Neural crest cell (in vitro differentiated cells): Measurements from ENCODE around the gene CACNA2D1. TPM values are rescaled to one million over a fixed set of nuclear protein-coding genes. Genes with fewer than 3 reads are reported as not detected.

Experiments
- DNase-seq: peaks from one replicate; pipeline ENCODE4 v3.0.0; 2021; ENCODE audit warnings: low read depth, mixed read lengths, low spot score
- H3K27ac Mint-ChIP-seq: one replicate; pipeline ENCODE4 v1.8.0; 2021; ENCODE audit warnings: mild to moderate bottlenecking, mixed read lengths; ENCODE audit not compliant: unreplicated experiment
- H3K27me3 Mint-ChIP-seq: 2 replicates; pipeline ENCODE4 v1.8.0; 2021; ENCODE audit warnings: low read depth, mild to moderate bottlenecking, mixed read lengths
- H3K36me3 Mint-ChIP-seq: 2 replicates; pipeline ENCODE4 v1.8.0; 2021; ENCODE audit warnings: low read depth, mild to moderate bottlenecking, mixed read lengths
- H3K4me1 Mint-ChIP-seq: 2 replicates; pipeline ENCODE4 v1.8.0; 2021; ENCODE audit warnings: mixed read lengths
- H3K4me3 Mint-ChIP-seq: one replicate; pipeline ENCODE4 v1.8.0; 2021; ENCODE audit warnings: mild to moderate bottlenecking, mixed read lengths
- H3K9me3 Mint-ChIP-seq: 2 replicates; pipeline ENCODE4 v1.8.0; 2021; ENCODE audit warnings: mixed read lengths
- CTCF ChIP-seq: fragments of 200-600 bp; sonication (generic); conservative IDR thresholded peaks from 2 replicates; pipeline ENCODE4 v1.5.0; 2021; ENCODE audit warnings: antibody characterized with exemption, mild to moderate bottlenecking
- total RNA-seq: library from RNA; stranded (reverse); gene quantifications from 2 replicates; pipeline ENCODE4 v1.2.1, GENCODE V29; 2021

The CACNA2D1 gene
- total RNA-seq, 1 donor from 2014 or later: 4.5 TPM

GRCh38 chr7:82411732-82412131 is 31.8 kb downstream of the CACNA2D1 start:
- H3K4me3 Mint-ChIP-seq: no peak overlapping the region
- H3K9me3 Mint-ChIP-seq: no peaks in the 10 kb centered on the region
- no peak for DNase-seq
- H3K4me1 Mint-ChIP-seq: no peaks in the 10 kb centered on the region
- H3K36me3 Mint-ChIP-seq: no peaks in the 10 kb centered on the region
- peaks cover 37% of the 10 kb centered on the region for H3K27me3 Mint-ChIP-seq
- no peak for TF ChIP-seq CTCF
- no peak overlapping the region for H3K27ac Mint-ChIP-seq

GRCh38 chr7:82410461-82410860 is 33.1 kb downstream of the CACNA2D1 start:
- H3K4me1 Mint-ChIP-seq: no peaks in the 10 kb centered on the region
- H3K4me3 Mint-ChIP-seq: no peak overlapping the region
- H3K27me3 Mint-ChIP-seq: peaks cover 42% of the 10 kb centered on the region
- no peak for TF ChIP-seq CTCF
- H3K9me3 Mint-ChIP-seq: peaks cover 1% of the 10 kb centered on the region
- no peaks in the 10 kb centered on the region for H3K36me3 Mint-ChIP-seq
- DNase-seq: no peak
- H3K27ac Mint-ChIP-seq: no peak overlapping the region

- Mint-ChIP-seq H3K4me3 (no peak overlapping the region), H3K27me3 (peaks cover 60% of the 10 kb centered on the region), H3K4me1 (no peaks in the 10 kb centered on the region), H3K9me3 (peaks cover 4% of the 10 kb centered on the region), H3K27ac (no peak overlapping the region), H3K36me3 (peaks cover 2% of the 10 kb centered on the region)
- DNase-seq: no peak
- TF ChIP-seq CTCF: no peak
Observed at GRCh38 chr7:82406937-82407336, 36.6 kb downstream of the CACNA2D1 start.

DNA sequence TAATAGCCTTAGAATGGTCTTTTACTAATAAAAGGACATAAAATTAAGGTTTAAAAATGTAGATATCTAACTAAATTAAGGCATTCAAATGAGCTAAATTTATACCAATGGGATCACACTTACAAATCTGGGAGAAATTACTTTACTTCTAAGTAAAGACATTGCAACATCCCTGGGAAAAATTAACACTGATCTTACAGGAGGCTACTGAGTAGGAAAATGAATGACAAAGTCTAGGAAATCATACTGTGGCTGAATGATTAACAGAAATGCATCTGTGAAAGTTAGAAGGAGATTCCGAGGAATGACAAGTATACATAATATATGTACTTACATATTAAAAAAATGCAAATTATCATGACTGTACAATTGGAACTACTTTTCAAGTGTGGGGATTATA is 38.3 kb downstream of the CACNA2D1 start:
- no peak overlapping the region for H3K4me3 Mint-ChIP-seq
- peaks cover 55% of the 10 kb centered on the region for H3K27me3 Mint-ChIP-seq
- no peak overlapping the region for H3K27ac Mint-ChIP-seq
- H3K4me1 Mint-ChIP-seq: no peaks in the 10 kb centered on the region
- DNase-seq: no peak
- H3K9me3 Mint-ChIP-seq: peaks cover 4% of the 10 kb centered on the region
- TF ChIP-seq CTCF: no peak
- H3K36me3 Mint-ChIP-seq: peaks cover 2% of the 10 kb centered on the region

DNA sequence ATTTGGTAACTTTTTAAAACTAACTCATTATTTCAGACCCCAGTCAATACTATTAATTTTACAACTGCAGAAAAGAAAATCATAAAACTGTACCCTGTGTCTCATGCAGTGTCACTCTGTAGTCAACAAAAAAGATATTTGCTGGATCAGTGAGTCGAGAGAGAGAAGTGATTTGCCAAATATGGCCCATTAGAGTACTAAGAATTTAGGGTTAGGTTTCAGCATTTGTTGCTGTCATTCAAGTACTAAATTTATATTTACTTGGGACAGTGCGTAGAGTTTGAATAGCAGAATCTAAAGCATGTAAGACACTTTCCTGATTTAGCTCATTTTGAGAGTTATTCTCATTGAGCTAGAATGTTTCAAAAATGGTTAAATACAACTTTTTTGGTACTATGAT is 38.9 kb downstream of the CACNA2D1 start:
- H3K9me3 Mint-ChIP-seq: peaks cover 5% of the 10 kb centered on the region
- H3K4me3 Mint-ChIP-seq: no peak overlapping the region
- TF ChIP-seq CTCF: no peak
- no peaks in the 10 kb centered on the region for H3K4me1 Mint-ChIP-seq
- H3K27ac Mint-ChIP-seq: no peak overlapping the region
- peaks cover 53% of the 10 kb centered on the region for H3K27me3 Mint-ChIP-seq
- peaks cover 2% of the 10 kb centered on the region for H3K36me3 Mint-ChIP-seq
- DNase-seq: no peak

DNA sequence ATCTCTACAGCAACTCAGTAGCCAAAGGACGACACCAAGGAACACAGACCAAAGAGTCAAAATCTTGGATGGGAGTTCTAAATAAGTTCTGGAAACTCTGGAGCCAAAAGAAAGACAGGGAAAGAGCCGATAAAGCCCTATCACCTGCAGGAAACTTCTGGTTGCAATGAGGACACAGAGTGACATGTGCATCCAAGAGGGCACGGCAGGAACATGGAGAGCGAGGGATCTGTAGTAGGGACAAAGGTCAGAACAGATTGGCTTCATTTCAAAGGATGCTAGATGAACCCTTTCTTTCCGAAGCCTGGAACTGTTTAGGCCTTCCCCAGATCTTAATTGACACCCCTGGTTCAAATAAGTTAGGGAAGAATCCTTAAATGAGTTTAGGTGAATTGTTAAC is 39.5 kb downstream of the CACNA2D1 start:
- no peak for TF ChIP-seq CTCF
- H3K36me3 Mint-ChIP-seq: peaks cover 2% of the 10 kb centered on the region
- no peak overlapping the region for H3K27ac Mint-ChIP-seq
- H3K4me1 Mint-ChIP-seq: no peaks in the 10 kb centered on the region
- DNase-seq: no peak
- no peak overlapping the region for H3K4me3 Mint-ChIP-seq
- peaks cover 6% of the 10 kb centered on the region for H3K9me3 Mint-ChIP-seq
- peaks cover 55% of the 10 kb centered on the region for H3K27me3 Mint-ChIP-seq
